Stimulated activated CD8-positive, alpha-beta memory T cell treated with anti-CD3 and anti-CD28 coated beads, Interleukin-7, amount 100 ng/mL, for 4 hours (primary cell): ENCODE data around the gene NEDD8.
"Not testable (repeated sequence)": the region's sequence is repeated elsewhere in the genome, so short reads cannot be mapped to it uniquely, and the experiment has no call there.

Experiments used
- DNase-seq, 2 donors: peaks; one replicate each; pipeline ENCODE4 v3.0.0-alpha.2; 2020; ENCODE audit warnings: low read depth in 2 of 2

The NEDD8 gene

GRCh38 chr14:24247422-24247821 lies 15.3 kb upstream of the NEDD8 start:
- no peak for DNase-seq

DNA sequence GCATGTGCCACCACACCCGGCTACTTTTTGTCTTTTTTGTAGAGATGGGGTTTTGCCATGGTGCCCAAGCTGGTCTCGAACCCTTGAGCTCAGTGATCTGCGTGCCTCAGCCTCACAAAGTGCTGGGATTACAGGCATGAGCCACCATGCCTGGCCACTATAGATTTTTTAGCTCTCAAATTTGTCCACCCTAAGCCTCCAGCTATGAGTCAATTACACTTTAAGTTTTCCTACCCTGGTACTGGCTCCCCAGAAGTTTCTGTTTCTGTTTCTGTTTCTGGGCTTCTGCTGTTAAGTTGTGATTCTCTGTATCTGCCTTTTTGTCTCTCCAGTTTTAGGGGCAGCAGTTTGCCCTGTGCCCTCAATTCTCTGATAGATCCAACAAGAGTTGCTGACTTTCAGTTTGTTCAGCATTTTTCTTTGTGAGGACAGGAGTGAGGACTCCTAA lies 14.6 kb upstream of the NEDD8 start:
- DNase-seq, result no peak

DNA sequence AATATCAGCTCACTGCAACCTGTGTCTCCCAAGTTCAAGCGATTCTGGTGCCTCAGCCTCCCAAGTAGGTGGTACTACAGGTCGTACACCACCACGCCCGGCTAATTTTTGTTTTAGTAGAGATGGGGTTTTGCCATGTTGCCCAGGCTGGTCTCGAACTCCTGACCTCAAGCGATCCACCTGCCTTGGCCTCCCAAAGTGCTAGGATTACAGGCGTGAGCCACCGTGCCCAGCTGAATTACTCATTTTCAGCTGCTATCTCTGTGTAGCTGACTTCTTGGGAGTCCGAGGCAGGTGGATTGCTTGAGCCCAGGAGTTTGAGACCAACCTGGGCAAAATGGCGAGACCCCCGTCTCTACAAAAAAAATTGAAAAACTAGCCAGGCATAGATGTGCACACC lies 13.2 kb upstream of the NEDD8 start:
- not testable (repeated sequence) for DNase-seq

- no peak for DNase-seq
These were observed 11.2 kb upstream of the NEDD8 start for GRCh38 chr14:24243336-24243836.

- DNase-seq, result peak; percentile 87 to 90
These were observed 9.8 kb upstream of the NEDD8 start for GRCh38 chr14:24241829-24242443.

DNA sequence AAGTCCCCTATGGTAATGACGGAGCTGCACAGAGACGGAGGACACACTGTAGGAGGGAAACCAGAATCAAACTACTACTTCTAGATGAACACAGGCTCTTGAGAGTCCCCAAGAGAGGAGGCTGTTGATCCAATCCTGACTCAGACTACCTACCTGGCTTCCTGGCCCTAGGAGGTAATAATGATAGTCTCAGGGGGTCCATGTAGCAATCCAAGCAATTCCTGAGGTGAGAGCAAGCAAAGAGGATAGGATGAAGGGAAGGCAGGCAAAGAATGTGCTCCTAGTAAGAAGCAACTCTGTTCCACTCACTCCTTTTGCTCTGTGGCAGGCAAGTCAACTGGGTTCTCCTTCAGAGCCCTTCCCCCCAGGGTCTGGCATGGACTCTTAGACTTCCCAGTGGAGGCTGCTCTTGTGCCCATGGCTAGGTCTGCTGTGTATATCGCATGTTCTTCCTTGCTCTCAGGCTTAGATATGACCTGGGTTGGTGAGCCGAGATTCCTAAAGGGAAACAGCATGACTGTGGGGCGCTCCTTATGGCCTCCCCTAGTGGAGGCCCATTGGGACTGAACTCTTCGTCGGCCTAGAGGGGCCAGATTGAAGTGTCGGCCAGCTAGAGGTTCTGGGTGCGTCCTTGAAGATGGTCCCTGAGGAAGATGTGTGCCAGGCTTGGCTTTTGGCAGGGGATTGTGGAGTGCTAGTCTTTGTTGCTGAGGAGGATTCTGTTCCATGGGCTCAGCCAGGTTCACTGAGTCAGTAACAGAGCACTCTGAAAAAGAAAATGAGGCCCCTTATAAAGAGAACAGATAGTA lies 8.1 kb upstream of the NEDD8 start:
- DNase-seq, result no peak

GRCh38 chr14:24238527-24239037 lies 6.4 kb upstream of the NEDD8 start:
- no peak for DNase-seq

DNA sequence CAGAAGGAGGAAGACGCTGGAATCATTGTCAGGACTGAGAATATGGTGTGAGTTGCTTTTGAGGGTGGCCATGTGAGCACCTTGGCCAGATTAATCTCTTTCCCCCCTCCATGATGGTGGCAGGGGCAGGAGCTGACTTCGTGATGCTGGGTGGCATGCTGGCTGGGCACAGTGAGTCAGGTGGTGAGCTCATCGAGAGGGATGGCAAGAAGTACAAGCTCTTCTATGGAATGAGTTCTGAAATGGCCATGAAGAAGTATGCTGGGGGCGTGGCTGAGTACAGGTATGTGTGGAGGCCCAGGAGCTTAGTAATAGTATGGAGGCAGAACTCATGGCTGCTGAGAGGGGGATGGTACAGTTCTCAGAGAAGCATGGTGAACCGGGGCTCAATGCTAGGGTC lies 6.0 kb upstream of the NEDD8 start:
- peak in 1 of 2 donors; percentile 30 for DNase-seq

DNA sequence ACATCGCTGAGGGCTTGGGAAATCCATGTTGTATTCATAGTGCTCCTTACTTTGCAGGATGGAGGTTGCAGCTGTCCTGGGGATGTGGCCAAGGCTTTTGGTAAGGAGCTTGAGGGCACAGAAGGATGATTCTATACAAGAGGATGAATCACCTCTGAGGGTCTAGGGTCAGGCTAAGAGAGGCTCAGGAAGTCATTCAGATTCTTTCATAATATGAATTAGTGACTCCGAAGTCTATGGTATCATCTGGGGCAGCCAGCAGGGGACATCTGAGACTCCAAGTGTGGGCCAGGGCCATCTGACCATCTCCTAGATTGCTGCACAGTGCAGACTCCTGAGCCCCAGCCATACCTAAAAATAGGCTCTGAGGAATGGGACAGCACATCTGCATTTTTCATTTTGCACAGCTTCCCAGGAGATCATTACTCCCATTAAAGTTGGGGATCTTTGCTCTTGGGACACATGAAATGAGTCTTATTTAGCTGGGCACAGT lies 5.3 kb upstream of the NEDD8 start:
- DNase-seq, result no peak

DNA sequence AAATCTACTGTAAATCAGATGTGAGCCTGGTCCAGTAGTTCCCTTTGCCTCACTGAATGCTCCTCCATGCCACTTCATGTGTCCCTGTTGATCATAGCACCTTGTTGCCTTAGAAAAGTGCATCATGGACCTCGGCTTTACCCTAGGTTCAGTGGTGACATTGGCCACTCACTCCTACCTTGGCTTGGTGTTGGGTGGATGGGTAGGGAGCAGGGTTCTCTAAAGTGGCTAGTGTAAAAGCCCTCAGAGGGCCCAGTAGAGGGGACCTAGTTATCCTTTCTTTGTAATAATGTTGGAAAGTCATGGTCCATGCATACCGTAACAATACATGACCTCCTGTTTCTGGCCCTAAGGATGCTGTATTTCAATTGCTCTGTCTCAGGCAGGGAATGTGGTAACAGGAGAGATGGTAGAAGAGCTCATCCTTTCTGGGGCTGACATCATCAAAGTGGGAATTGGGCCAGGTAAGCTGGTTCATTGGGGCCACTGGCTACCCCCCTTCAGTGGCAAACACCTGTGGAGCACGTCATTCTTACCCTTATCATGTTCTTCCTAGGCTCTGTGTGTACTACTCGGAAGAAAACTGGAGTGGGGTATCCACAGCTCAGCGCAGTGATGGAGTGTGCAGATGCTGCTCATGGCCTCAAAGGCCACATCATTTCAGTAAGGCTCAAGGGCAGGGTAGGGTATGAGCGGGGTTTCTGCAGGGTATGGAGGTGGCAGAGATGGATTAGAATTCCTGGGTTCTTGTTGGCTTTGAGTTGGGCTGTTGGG lies 4.7 kb upstream of the NEDD8 start:
- DNase-seq, result no peak

- DNase-seq, result no peak
These were observed 3.9 kb upstream of the NEDD8 start for GRCh38 chr14:24235804-24236688.

GRCh38 chr14:24234095-24235005 lies 2.2 kb upstream of the NEDD8 start:
- DNase-seq, result no peak

DNA sequence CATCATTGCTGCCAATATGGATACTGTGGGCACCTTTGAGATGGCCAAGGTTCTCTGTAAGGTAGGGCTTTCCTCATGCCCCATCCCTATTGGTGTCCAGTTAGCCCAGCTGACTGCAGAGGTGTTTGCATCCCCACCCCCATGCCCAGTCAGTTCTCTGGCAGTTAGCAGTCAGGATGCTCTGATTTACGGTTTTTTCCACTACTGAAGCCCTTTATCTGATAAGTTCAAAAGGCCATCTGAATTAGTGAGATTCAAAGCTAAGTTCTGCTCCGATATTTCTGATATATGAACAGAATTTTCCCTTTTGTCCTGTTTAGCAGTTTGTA lies 1.3 kb upstream of the NEDD8 start:
- no peak for DNase-seq

DNA sequence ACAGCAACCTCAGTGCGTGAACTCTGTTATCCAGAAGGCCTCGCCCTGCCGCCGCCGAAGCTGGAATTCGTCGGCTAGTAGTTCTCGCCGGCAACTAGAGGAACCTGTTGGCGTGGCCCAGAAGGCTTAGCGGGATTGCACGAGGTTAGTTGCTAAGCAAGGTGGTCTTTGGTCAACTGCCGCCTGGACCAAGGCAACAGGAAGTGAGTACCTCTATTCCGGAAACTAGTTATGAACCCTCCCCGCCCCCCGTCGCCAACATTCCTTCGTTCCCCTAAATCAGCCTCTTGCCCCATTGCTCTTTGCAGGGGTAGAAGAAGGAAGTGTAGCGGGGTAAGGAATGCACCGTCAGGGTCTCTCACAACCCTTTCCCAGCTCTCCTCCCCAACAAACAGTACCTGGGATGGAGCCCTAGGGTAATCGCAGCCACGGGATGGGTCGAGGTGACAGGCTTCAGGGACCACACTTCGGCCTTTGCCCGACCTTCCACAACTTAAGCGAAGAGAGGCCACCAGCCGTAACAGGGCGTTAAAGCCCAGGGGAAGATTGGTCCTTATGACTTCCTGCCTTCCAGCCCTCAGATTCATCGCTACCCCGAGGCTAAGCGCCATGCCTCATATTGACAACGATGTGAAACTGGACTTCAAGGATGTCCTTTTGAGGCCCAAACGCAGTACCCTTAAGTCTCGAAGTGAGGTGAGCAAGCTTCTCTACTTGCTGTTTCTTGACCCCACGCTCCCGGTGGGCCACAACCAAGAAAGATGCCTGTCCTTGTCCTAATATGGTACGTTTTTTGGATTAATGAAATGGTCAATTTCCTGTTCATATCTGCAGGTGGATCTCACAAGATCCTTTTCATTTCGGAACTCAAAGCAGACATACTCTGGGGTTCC lies 724 bp upstream of the NEDD8 start, which contains the start of gene GMPR2:
TSS of gene GMPR2 (plus strand) at position 285 of the 893 bp plus-strand sequence. CDS start at position 610, 325 bp downstream.
- no peak for DNase-seq

DNA sequence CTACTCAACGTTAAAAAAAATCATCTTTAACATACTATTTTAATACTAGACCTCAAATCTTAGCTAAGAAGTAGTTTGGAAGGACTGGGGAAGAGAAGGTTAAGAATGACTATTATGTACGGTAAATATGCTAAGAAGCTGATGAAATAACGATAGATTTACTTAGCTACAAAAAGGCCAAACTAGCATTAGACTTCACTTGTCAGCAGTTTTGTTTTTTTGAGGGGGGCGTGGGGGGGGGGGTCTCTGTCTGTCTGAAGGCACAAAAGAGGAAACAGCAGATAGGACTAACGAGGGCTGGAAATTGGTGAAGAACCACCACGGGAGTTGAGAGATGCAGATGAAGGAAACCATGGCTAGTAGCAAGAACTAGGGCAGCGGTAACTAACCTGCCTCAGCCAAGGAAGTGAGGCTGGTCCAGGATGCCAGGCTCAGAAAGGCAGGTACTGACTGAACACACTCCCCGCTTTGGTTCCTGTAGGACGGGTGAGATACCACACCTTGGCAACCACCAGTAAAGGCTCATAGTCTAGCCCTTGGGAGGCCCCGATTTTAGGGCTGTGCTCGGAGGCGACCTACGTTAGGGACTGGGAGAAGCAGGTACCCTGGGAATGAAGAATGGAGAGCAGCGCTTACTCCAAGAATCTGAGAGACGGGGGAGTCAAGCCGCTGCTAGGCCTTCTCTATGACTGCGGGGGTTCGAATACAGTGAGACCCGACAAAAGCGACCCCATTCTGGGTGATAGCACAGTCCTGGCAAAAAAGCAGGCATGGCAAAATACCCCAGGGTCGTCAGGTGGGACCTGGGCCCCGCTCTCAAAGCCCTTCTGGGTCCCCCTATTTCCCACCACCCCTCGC lies 675 bp downstream of the NEDD8 start:
- DNase-seq, result no peak

- DNase-seq, result no peak
These were observed 3.3 kb downstream of the NEDD8 start for GRCh38 chr14:24228902-24229301.

- DNase-seq, result no peak
These were observed 5.7 kb downstream of the NEDD8 start for GRCh38 chr14:24226473-24226872.

GRCh38 chr14:24224618-24225071 lies 7.5 kb downstream of the NEDD8 start:
- DNase-seq, result no peak
